GM18909 (cell line): ENCODE results near the gene C4BPA.

Experiments used
- ATAC-seq: cut with Tn5 transposase; IDR thresholded peaks from one replicate; pipeline ENCODE4 v1.9.1; 2021; ENCODE audit warnings: mild to moderate bottlenecking; ENCODE audit not compliant: unreplicated experiment, poor library complexity

C4BPA gene

DNA sequence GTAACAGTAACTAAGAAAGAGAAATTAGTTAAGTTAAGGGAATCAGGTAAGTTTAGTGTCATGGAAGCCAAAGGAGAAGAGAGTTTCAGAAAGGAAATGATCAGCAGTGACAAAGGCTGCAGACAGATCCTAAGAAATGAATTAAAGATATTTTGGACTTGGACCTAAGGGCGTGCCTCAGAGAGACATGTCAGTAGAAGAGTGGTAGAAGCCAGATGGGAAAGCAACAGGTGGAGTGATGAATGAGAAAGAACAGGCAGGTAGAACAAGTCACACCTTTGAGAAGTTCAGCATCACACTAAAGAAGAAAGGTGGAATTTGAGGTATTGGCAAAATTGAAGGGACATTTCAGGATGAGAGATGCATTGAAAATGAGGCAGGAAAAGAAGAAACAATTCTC is 1.4 kb upstream of the C4BPA start:
- no peak for ATAC-seq

GRCh38 chr1:207109004-207109403 is 5.0 kb downstream of the C4BPA start:
- no peak for ATAC-seq

DNA sequence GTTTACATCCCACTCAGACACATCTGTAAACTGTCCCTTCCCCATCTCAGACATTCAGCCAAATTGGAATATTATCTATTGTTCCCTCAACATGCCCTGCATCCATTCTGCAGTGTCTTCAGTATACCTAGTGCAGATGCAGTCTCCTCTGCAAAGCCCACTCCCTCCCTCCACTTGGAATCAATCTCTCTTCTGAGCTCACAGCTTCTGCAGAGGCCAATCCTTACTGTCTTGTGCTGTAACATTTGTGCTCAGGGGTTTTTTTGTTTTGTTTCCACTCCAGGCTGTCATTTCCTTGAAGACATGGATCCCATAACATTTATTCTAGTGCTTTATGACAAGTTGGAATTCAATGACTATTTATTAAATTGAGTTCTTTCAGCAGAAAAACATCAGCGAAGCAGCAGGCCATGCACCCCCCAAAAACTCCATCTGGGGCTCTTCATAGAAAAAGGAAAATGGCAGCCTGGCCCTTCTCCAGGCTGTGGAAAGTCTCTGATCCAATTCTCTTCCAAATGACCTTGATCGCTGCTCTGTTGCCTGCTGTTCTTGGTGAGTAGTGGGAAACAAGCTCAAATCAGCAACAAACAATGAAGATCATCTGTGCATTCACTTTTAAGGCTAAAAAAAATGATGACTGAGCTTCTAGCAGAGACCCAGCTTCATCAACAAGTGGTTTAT is 8.7 kb downstream of the C4BPA start:
- ATAC-seq = no peak

GRCh38 chr1:207115269-207115668 is 11.2 kb downstream of the C4BPA start:
- ATAC-seq = no peak

DNA sequence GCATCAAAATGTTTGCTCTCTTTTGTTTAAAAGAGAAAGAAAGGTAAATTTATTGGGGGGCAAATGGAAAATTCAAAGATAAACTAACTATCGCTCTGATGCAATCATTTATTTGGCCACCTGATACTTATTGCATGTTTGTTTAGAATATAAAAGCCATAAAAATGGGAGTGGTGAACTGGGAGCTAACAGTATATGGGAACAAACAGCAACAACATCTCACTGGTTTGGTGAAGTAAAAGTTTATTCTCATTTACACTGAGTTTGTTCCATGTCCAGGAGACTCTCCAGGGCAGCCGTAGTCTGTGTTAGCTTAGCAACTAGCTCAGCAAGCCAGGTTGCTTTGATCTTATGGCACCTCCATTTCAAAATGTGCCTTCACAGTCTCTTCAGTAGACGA is 20.4 kb downstream of the C4BPA start:
- no peak for ATAC-seq

DNA sequence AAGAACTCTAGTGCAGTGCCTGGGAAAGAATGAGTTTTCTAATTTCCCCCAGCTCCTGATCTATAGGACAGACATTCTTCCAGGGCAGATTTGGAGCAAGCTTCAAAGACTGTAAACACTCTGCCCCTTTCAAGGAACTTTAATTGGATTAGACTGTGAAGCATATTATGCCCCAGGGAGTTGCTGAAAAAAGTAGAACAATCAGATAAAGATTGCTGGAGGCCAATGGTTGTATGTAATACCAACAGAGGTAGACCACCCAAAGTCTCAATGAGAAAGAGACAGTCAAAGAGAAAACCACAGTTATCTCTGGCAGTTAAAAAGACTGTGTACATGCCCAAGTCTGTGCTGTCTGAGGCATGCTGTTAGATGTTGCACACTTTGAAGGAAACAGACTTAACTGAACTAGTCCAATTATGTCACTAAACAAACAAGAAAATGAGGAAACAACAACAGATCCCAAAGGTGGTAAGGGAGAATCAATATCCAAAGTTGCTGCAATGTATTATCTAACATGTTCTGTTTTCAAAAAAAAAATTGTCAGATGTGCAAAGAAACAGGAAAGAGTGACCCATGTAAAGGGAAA is 24.4 kb downstream of the C4BPA start:
- no peak for ATAC-seq

DNA sequence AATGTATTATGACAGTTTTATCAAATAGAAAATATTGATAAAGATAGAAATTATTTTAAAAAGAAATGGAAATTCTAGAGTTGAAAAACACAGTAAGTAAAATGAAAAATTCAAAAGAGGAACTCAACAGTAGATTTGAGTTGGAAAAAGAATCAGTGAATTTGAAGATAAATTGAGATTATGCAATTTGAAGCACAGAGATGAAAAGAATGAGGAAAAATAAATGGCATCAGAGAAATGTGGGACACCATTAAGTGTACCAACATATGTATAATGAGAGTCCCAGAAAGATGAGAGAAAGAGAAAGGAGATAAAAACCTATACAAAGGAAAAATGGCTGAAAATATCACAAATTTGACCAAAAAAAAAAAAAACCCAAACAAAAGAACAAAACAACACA is 25.0 kb downstream of the C4BPA start:
- ATAC-seq = no peak

GRCh38 chr1:207130252-207131036 is 26.4 kb downstream of the C4BPA start:
- no peak for ATAC-seq

DNA sequence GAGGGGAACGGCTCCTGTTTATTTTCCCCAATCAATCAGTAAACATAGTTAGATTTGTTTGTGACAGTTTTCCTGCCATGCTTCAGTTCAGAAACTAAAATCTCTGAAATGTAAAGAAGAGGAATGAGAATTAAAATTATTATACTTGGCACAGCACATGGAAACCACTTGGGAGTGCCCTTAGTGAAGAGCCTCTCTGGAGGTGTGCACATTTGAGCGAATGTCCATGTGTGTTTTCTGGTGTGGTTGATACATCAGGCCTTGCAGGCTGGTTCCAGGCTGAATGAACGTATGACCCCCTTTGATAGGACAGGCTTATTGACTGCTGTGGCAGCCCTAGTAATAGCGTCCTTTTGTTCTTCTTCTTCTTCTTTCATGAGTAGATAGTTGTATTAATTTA is 27.1 kb downstream of the C4BPA start:
- ATAC-seq = no peak

DNA sequence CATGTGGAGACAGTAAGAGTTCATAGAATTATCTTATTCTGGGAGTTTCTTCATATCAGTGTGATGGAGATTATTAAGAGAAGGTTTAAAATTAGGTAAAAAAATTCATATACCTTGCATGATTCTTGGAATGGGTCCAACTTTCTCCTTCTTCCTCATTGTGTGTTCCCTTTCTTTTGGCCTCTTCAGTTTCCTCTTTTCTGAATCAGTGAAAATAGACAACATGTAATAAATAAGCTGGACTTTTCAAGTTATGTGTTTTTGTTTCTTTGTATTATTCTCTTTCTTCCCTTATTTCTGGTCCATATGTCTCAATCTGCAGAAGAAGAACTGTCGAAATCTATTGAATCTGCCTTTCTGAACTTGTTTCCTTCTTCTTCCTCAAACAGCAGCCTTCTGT is 30.5 kb downstream of the C4BPA start:
- no peak for ATAC-seq

GRCh38 chr1:207139616-207140015 is 35.6 kb downstream of the C4BPA start:
- ATAC-seq = no peak

DNA sequence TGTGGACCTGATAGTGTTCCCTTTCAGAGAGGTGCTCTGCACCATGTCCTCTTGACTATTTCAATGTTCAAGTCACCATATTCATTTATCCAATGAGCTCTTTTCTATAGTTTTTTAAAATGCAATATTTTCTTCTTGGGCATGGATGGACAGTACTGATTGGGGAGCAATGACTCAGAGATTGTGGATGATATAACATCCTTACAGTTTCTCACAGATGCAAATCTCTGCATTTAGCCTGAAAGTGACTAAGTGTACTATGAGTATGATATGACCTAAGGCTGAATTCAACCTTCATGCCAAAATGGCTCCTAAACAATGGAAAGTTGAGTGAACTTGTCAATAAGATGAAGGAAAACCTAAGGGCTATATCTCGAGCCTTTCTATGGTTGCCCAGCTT is 36.5 kb downstream of the C4BPA start:
- no peak for ATAC-seq

DNA sequence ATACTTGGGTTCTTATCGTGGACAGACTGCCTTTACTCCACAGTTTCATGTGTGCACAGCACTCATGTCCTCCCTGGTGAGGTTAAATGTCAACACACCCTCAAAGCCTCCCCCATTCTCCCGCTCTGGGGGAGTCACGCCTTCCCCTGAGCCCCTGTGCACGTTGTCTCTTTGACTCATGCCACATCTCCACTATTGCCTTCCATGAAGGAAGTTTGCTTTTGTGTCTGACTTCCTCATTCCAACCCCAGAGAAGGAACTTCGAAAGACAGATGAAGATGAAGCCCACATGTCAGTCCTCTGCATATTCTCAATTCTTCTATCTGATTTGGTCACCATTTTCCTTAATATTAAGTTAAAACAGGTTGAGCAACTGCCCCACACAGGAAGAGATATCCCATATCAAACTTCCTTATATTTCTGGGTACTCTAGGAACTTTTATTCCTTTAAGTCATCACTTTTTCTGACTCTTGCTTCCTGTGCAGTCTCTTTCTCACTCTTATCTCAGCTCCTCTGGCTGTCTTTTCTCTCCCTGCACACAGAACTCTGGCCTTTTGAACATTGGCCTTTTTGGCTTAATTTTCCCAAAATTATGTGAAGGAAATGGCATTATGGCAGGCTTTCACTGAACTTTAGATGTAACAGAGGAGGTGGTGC is 41.5 kb downstream of the C4BPA start:
- ATAC-seq = no peak

GRCh38 chr1:207151920-207152319 is 47.9 kb downstream of the C4BPA start:
- no peak for ATAC-seq

- ATAC-seq = no peak
These were observed 48.9 kb downstream of the C4BPA start for GRCh38 chr1:207152792-207153468.

DNA sequence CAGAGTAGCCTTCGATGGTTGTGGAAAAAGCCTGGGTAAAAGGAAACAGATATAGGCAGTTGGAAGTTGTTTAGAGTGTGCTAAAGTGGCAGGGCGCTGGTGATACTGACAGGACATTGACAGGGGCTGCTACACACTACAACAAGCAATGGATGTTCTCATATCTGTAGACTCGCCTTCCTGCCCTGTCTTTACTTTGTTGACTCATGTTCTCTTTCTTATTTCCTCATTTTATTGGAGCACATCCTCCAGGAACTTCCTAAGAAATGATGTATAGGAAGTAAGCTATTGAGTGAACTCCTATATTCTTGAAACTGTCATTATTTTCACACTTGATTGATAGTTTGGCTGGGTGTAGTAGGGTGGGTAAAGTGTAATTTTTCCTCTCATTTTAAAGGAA is 51.0 kb downstream of the C4BPA start:
- ATAC-seq = no peak

DNA sequence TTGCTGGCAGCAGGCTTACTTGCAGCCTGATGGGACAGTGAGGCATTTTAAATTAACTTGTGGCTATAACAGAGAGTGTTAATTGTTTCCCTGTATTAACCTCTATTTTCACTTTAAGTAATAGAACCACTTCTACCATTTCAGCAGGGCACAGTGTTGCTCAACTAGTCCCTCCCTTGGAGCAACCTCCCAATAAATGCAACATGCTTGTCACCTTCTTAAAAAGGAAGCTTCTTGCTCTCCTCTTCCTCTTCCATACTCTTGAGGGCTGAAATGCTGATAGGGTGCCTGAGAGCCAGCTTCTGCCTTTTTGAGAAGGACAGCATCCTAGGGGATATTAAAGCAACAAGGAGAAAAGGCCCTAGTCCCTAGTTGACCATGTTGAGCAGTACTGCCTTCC is 52.1 kb downstream of the C4BPA start:
- ATAC-seq = no peak

DNA sequence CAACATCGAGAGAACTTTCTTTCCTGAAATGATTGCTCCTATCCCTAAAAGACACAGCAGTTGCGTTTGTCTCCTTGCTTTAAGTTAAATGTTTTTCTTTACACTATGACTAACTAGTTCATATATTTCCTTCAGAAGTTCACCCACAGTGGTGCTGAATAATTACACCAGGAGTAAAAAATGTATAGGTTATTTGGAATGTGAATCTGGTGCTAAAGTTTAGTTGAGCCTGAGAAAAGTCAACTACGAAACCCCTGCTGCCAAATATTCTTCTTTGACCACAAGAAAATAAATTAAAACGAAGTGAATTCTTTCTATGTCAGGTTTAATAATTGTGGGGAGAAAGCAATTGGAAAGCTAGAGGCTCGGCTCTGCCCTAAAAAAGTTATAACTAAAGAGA is 52.8 kb downstream of the C4BPA start:
- ATAC-seq = no peak

DNA sequence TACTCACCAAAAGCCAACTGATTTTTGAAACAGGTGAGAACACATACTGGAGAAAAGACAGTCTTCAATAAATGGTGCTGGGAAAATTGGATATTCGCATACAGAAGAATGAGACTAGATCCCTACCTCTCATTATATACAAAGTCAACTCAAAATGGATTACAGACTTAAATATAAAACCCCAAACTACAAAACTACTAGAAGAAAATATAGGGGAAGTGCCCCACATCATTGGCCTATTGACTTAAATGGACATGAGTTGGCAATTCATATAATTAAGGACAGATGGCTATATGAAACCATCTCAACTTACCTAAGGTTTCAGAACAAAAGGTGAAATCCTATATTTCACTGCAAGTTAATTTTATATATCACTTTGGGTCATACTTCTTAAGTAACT is 60.1 kb downstream of the C4BPA start:
- no peak for ATAC-seq

DNA sequence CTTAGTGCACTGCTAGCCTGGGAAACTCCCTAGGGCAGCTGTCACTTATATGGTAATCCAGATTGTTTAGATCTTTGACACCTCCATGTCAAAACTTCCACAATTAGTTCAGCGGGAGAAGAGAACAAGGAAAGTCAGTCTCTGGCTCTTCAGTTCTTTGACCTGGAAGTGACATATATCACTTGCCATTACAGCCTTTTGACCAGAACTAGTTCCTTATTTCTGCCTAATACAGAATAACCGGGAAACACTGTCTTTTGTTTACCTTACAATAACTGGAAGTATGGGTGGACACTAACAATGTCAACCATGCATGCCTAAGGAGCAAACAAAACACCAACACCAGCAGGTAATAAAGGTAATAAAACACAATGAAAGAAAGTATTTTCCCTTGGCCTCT is 68.3 kb downstream of the C4BPA start:
- no peak for ATAC-seq

- no peak for ATAC-seq
These were observed 68.9 kb downstream of the C4BPA start for GRCh38 chr1:207172885-207173284.
